Femur (tissue), 1 donor: ENCODE data around the gene HTR2B.
"Not testable (repeated sequence)": the region's sequence is repeated elsewhere in the genome, so short reads cannot be mapped to it uniquely, and the experiment has no call there.

Source experiments
- DNase-seq: peaks from one replicate; pipeline ENCODE4 v3.0.0-alpha.2; 2017

Gene HTR2B

GRCh38 chr2:231088754-231089153, 36.1 kb downstream of the HTR2B start:
- DNase-seq: no peak

DNA sequence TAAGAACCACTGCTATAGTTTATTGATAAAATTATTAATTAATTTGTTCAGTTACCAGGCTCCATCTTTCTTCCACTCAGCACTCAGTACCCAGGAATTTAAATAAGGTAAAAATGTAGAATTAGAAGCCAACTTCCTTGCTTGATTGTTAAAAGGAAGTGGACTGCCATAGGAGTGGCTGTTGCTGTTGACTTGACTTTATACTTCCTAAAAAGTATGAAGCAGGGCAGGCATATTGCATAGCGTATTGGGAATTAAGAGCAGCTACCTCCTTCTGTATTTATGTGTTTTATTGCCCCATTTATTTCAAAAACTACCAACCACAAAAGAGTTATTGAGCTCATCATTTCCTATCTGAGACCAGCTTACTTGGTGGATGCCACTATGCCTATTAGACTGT, 40.3 kb downstream of the HTR2B start:
- no peak for DNase-seq

DNA sequence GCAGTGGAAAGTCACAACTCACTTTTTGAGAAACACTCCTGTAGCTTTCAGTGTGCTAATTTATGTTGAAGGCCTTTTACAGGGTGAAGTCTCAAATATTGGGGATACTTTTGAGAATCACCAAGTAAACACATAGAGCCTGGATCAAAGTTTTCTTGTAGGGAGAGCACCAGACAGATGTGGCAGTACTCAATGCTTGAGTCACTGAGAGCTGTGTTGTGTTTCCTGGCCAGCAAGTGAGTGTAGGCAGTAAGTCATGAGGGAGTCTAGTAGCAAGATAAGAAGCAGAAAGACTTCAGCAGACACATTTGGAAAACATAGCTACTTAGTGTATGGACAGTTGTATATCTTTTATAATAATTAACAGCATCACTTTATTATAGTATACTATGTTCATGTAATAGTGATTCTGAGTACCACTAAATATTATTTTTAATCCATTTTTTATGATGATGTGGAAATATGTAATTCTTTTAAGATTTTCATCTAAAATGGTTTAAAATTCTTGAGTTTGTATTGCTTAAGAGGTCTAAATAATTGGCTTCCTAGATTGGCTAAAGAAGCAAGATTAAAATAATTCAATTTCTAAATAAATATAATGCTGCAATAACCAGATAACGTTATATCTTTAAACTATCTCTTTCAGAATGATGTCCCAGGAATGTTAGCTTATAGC, 55.3 kb downstream of the HTR2B start:
- no peak for DNase-seq

DNA sequence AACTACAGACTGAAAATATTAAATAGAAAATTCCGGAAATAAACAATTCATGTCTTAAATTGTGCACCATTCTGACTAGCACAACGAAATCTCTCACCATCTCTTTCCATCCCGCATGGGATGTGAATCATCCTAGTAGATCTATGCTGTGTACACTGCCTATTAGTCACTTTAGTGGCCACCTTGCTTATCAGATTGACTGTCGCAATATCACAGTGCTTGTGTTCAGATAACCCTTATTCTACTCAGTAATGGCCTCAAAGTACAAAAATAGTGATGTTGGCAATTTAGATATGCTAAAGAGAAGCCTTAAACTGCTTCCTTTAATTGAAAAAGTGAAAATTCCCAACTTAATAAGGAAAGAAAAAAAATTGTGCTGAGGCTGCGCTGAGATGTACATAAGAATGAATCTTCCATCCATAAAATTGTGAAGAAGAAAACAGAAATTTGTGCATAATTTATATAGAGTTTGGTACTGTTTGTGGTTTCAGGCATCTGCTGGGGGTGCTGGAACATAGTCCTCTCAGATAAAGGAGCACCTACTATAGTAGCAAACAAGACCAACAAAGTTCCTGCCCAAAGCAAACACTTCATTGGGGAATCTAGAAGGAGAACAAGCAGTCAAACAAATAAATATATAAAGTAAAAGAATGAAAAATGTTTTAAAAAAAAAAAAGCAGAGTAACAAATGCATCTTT, 56.2 kb downstream of the HTR2B start:
- DNase-seq: no peak

DNA sequence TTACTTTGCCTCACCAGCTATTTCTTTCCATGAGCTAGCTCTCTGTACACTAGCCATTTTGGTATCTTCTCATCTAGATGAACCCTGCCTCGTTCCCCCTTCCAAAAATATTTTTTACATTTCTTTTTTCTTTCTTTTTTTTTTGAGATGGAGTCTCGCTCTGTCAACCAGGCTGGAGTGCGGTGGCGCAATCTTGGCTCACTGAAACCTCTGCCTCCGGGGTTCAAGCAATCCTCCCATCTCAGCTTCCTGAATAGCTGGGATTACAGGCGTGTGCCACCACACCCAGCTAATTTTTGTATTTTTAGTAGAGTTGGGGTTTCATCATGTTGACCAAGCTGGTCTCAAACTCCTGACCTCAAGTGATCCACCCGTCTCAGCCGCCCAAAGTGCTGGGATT, 57.3 kb downstream of the HTR2B start:
- not testable (repeated sequence) for DNase-seq

GRCh38 chr2:231065966-231066365, 58.9 kb downstream of the HTR2B start:
- DNase-seq: no peak

DNA sequence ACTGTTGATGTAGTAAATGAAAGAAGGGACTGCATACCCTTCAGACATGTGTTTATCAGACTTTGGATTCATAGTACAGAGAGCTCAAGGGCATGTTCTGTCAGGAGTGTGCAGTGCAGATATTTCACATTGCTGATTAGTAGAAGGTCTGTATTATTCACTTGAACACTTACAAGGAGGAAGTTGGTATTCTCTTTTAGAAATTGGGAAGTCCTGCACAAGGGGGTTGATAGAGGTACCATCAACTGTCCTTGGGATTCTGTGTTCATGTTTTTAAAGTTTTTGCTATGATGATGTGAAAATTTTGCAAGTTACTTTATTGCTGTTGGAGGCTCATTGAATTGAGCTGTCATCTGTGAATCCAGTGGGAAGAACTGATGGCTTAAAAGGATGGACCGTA, 61.5 kb downstream of the HTR2B start:
- DNase-seq: no peak

DNA sequence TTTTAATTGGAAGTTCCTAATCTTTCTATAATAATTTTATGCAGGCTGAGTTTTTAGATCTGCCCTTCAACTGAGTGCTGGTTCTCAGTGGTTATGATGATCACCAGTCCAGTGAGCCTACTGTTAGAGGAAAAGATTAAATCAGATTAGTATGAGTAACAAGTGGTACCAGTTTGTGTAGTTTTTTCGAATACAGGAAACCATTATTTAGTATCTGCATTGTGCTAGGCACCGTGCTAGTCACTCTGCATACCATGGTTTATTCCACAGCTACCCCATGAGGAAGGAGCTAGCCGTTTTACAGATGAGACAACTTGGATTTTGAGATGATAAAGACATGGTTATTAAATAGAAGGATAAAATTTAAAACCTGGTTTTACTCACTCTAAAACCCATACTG, 62.1 kb downstream of the HTR2B start:
- no peak for DNase-seq

DNA sequence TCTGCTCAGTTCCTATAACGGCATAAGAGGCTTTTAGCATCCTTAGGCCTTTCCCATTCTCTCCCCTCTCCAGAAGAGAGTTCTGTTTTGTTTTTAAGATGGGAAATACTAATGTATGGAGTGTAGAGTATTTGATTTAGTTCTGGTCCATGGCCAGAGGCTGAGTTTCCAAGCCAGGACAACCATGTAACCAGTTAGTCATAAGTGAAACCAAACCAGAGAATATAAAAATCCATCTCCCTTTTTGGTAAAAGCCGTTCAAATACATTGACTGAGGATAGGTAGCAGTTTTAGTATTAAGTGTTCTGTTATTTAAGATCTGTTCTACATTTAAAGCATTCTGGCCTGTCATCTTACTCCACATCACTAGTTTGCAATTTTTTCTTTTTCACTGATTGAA, 65.1 kb downstream of the HTR2B start:
- no peak for DNase-seq

DNA sequence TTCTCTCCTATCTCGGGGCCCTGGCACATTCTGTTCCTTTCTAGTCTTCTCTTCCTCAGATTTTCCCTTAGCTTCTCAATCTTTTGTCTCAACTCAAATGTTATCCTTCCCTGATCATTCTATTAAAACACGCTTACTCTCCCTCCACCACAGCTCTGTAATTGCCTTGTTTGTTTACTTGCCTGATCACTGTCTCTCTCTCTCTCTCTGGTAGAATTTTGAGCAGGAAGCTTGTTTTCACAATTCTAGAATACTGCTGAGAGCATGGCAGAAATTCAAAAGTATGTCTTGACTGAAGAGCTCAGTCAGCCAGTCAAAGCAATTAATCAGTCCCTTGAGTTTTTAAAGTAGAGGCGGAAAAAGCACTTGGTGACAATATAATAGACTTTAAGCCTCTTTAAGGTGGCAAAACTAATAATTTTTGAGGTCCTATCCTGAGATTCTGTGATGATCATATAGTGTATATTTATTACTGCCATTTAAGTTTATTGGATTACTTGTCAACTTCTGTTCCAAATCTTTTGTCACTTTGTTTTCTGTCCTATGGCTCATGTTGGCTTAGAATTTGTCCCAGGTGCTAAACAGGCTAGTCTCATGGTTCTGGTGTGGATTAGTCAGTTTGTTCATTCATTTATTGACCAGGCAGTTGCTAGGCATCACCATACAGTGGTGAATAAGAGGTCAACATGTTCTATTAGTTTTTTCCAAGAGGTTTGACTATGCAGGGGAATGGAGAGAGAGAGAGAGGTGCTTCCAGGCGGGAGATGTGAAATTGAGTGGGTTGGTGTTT, 65.9 kb downstream of the HTR2B start:
- no peak for DNase-seq
